Stimulated activated CD8-positive, alpha-beta memory T cell treated with anti-CD3 and anti-CD28 coated beads, Interleukin-12 subunit alpha, Interleukin-12 subunit beta, amount 100 ng/mL, for 24 hours (primary cell): ENCODE results near the gene BTNL2.
"Not testable (repeated sequence)": the region's sequence is repeated elsewhere in the genome, so short reads cannot be mapped to it uniquely, and the experiment has no call there.

ENCODE experiments used
- DNase-seq: peaks from one replicate; pipeline ENCODE4 v3.0.0-alpha.2; 2020; ENCODE audit errors: extremely low read depth

The BTNL2 gene

DNA sequence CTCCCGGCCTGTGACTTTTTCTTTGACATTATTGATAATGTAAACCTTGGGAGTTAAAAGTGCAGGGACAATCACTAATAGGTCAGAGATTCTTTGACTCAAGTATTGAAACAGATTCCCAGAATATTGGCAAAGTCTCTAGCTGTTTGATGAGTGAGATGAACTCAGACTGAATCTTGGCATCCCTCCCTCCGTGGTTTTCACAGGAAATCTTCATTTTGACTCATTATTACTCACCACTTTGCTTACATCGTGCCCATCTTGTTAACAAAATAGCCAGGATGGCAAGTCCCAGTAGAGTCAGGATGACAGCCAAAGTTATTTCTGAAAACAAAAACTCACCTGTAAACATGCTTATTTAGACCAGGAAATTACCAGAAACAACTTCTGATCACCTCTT, 37.3 kb downstream of the BTNL2 start:
- no peak for DNase-seq

DNA sequence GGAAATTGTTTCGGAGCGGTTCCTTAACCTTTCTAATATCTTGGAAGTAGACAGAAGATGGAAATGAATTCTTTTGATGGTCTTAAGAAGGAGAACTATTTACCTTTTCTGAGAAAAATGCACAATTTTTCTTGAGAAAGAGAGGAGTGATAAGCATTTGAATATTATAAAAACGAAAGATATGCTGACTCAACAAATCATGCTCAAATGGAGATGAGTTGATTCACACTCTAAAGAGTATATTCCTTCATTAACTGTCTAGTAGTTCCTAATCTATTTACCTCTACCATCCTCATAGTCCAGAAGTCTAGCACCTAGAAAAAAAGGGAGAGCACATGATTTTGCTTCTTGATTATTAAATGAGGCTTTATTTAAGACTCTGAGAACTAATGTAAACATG, 39.3 kb downstream of the BTNL2 start:
- no peak for DNase-seq

DNA sequence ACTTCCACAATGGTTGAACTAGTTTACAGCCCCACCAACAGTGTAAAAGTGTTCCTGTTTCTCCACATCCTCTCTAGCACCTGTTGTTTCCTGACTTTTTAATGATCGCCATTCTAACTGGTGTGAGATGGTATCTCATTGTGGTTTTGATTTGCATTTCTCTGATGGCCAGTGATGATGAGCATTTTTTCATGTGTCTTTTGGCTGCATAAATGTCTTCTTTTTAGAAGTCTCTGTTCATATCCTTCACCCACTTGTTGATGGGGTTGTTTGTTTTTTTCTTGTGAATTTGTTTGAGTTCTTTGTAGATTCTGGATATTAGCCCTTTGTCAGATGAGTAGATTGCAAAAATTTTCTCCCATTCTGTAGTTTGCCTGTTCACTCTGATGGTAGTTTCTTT, 47.8 kb downstream of the BTNL2 start:
- not testable (repeated sequence) for DNase-seq

DNA sequence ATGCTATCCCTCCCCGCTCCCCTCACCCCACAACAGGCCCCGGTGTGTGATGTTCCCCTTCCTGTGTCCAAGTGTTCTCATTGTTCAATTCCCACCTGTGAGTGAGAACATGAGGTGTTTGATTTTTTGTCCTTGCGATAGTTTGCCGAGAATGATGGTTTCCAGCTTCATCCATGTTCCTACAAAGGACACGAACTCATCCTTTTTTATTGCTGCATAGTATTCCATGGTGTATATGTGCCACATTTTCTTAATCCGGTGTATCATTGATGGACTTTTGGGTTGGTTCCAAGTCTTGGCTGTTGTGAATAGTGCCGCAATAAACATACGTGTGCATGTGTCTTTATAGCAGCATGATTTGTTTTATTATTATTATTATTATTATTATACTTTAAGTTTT, 48.4 kb downstream of the BTNL2 start:
- not testable (repeated sequence) for DNase-seq

DNA sequence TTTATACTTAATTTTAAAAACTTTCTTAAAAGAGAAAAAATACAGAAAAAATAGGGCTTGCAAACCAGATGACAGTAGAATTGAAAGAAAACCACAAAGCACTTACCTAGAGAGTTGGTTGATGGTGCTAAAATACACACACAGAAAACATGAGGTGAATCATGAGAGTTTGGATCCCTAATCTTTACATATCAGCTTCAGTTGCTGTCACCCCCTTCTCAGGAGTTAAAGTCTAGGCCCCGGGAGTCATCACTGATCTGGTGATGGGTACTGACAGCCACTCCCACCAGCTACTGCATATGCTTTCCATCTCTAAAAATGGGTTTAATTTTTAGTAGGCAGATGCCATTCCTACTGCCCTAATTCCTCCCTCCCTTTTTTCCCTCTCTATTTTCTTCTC, 52.0 kb downstream of the BTNL2 start:
- DNase-seq = no peak

DNA sequence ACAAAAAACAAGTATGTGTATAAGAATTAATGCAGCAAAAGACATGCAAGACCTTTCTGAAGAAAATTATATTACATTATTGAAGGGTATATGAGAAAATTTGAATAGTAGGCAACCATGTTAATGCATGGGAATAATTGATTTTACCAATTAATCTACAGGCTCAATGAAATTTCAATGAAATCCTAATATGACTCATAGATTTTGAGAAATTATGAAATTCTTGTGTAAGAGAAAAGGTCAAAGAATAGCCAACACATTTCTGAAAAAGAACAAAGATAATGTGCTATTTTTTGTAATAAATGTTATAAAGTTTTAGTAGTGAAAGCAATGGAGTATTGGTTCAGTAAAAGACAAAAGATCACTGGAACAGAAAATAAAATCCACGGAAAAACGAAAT, 53.6 kb downstream of the BTNL2 start:
- no peak for DNase-seq
